DOHH2 (cell line): ENCODE measurements around the gene TNRC6A.

Experiments used
- H3F3A ChIP-seq: fragments of 200-600 bp; sonication (generic), shearing (Covaris generic); 2 replicates; pipeline ENCODE4 v1.6.0; 2016; ENCODE audit warnings: antibody characterized with exemption, mild to moderate bottlenecking; ENCODE audit not compliant: control insufficient read depth, insufficient read depth
- H3K27ac ChIP-seq: fragments of 200-600 bp; sonication (generic); 2 replicates; pipeline ENCODE4 v1.5.1; 2014; ENCODE audit warnings: low read depth, mild to moderate bottlenecking, low read length, moderate library complexity
- H3K27me3 ChIP-seq: fragments of 200-600 bp; sonication (generic); 2 replicates; pipeline ENCODE4 v1.6.1; 2014; ENCODE audit warnings: mild to moderate bottlenecking, low read length, mixed read lengths; ENCODE audit not compliant: control insufficient read depth
- H3K36me3 ChIP-seq: fragments of 200-600 bp; sonication (generic); 2 replicates; pipeline ENCODE4 v1.6.1; 2014; ENCODE audit warnings: mild to moderate bottlenecking, low read length, moderate library complexity, mixed read lengths; ENCODE audit not compliant: control insufficient read depth
- H3K4me1 ChIP-seq: fragments of 200-600 bp; sonication (generic); 2 replicates; pipeline ENCODE4 v1.6.1; 2014; ENCODE audit warnings: mild to moderate bottlenecking, low read length, mixed read lengths; ENCODE audit not compliant: control insufficient read depth
- H3K4me2 ChIP-seq: fragments of 200-600 bp; sonication (generic); 2 replicates; pipeline ENCODE4 v1.6.0; 2014; ENCODE audit warnings: mild to moderate bottlenecking, low read length, moderate library complexity
- H3K4me3 ChIP-seq: fragments of 200-600 bp; sonication (generic); 2 replicates; pipeline ENCODE4 v1.5.1; 2014; ENCODE audit warnings: mild to moderate bottlenecking, low read length, mixed read lengths
- H3K79me2 ChIP-seq: fragments of 200-600 bp; sonication (generic); 2 replicates; pipeline ENCODE4 v1.6.1; 2014; ENCODE audit warnings: mild to moderate bottlenecking, low read length, mixed read lengths; ENCODE audit not compliant: control insufficient read depth
- H3K9me2 ChIP-seq: fragments of 200-600 bp; sonication (generic); replicated peaks from 2 replicates; pipeline ENCODE4 v1.6.1; 2014; ENCODE audit warnings: mild to moderate bottlenecking, low read length, mixed read lengths; ENCODE audit not compliant: control insufficient read depth
- H3K9me3 ChIP-seq: fragments of 200-600 bp; sonication (generic); 2 replicates; pipeline ENCODE4 v1.6.1; 2014; ENCODE audit warnings: antibody characterized with exemption, low read length, mixed read lengths; ENCODE audit not compliant: control insufficient read depth, insufficient read depth
- H4K20me1 ChIP-seq: fragments of 200-600 bp; sonication (generic); 2 replicates; pipeline ENCODE4 v1.6.0; 2014; ENCODE audit warnings: low read depth, mild to moderate bottlenecking, antibody characterized with exemption, low read length, moderate library complexity; ENCODE audit not compliant: control insufficient read depth, insufficient read depth
- CTCF ChIP-seq: fragments of 200-600 bp; sonication (generic); IDR thresholded peaks from one replicate; pipeline ENCODE4 v1.5.1; 2014; ENCODE audit warnings: antibody characterized with exemption, mild to moderate bottlenecking, low read depth, low read length; ENCODE audit not compliant: poor library complexity, severe bottlenecking
- EZH2phosphoT487 ChIP-seq: fragments of 200-600 bp; sonication (generic); IDR thresholded peaks from 2 replicates; pipeline ENCODE4 v1.6.1; 2017; ENCODE audit warnings: borderline replicate concordance, mild to moderate bottlenecking, antibody characterized with exemption, low read length, moderate library complexity, mixed read lengths

TNRC6A gene

GRCh38 chr16:24775455-24775854 lies 46.0 kb downstream of the TNRC6A start:
- peaks cover 46% of the 10 kb centered on the region for H3K79me2 ChIP-seq
- no peaks in the 10 kb centered on the region for H3K27me3 ChIP-seq
- no peaks in the 10 kb centered on the region for H3F3A ChIP-seq
- H3K4me2 ChIP-seq = no peak overlapping the region
- H4K20me1 ChIP-seq = peaks cover 7% of the 10 kb centered on the region; the same call in 1 of the 2 replicates
- no peak for TF ChIP-seq CTCF
- no peak for TF ChIP-seq EZH2phosphoT487
- no peak overlapping the region for H3K27ac ChIP-seq
- H3K9me3 ChIP-seq = no peaks in the 10 kb centered on the region
- no peaks in the 10 kb centered on the region for H3K4me1 ChIP-seq
- H3K36me3 ChIP-seq = peaks cover 75% of the 10 kb centered on the region
- no peaks in the 10 kb centered on the region for H3K9me2 ChIP-seq
- H3K4me3 ChIP-seq = no peak overlapping the region

DNA sequence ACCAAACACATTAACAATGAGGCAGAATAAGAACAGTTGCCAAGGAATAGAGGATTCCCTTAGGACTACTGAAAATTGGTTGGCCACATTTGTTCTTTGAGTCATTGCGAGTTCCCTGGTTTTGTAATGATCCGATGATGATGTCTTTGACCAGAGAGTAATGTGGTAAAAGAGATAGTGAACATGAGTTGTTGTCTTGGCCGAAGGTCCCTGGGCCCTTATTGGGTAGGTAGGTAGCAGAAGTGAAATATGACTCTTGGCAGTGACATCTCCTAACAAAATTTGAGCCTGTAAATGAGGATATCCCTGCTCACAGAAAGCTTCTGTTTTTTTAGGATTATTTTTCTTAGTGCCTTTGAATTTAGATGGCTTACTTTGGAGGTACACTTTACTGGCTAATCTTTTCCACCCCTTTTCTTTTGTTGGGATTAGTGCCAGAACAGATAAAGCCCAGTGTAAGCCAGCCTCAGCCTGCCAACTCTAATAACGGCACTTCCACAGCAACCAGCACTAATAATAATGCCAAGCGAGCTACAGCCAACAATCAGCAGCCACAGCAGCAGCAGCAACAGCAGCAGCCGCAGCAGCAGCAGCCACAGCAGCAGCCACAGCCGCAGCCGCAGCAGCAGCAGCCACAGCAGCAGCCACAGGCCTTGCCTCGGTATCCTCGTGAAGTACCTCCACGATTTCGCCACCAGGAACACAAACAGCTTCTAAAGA lies 47.2 kb downstream of the TNRC6A start:
- Histone ChIP-seq H3F3A (no peaks in the 10 kb centered on the region), H3K27ac (no peak overlapping the region), H4K20me1 (peaks cover 7% of the 10 kb centered on the region; the same call in 1 of the 2 replicates), H3K9me3 (no peaks in the 10 kb centered on the region), H3K79me2 (peaks cover 41% of the 10 kb centered on the region), H3K4me1 (no peaks in the 10 kb centered on the region), H3K27me3 (no peaks in the 10 kb centered on the region), H3K4me2 (no peak overlapping the region), H3K36me3 (peaks cover 84% of the 10 kb centered on the region), H3K9me2 (no peaks in the 10 kb centered on the region), H3K4me3 (no peak overlapping the region)
- TF ChIP-seq EZH2phosphoT487 (no peak), CTCF (no peak)

DNA sequence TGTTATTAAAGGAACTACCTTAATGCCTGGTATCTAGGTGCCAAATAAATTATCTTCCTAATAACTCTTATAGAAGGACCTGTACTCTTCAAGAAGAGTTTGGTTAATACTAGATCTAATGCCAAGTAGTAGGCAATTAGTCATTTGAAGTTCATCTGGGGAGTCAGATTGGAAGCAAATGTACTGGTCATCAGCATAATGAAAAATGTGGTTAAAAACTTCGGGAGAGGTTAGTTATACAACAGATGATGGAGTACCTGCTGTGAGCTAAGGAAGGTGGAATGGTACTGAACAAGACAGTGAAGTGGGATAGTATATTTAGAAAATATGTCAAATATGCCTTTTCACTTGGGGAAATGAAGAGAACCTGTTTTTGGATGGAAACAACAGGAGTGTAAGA lies 49.2 kb downstream of the TNRC6A start:
- no peaks in the 10 kb centered on the region for H3F3A ChIP-seq
- peaks cover 23% of the 10 kb centered on the region for H3K79me2 ChIP-seq
- H4K20me1 ChIP-seq = peaks cover 7% of the 10 kb centered on the region; the same call in 1 of the 2 replicates
- no peaks in the 10 kb centered on the region for H3K27me3 ChIP-seq
- peaks cover 80% of the 10 kb centered on the region for H3K36me3 ChIP-seq
- no peak overlapping the region for H3K27ac ChIP-seq
- H3K4me3 ChIP-seq = no peak overlapping the region
- H3K9me2 ChIP-seq = no peaks in the 10 kb centered on the region
- no peak overlapping the region for H3K4me2 ChIP-seq
- H3K4me1 ChIP-seq = no peaks in the 10 kb centered on the region
- no peaks in the 10 kb centered on the region for H3K9me3 ChIP-seq
- no peak for TF ChIP-seq EZH2phosphoT487
- TF ChIP-seq CTCF = no peak
